HepG2 (cell line): Measurements from ENCODE around the gene MAPRE3. TPM values are rescaled to one million over a fixed set of nuclear protein-coding genes. Genes with fewer than 3 reads are reported as not detected.

Experiments
- AGO2 ChIP-seq: fragments of 200-400 bp; formaldehyde crosslinking; optimal IDR thresholded peaks from 2 replicates; pipeline ENCODE3; 2017; ENCODE audit warnings: mild to moderate bottlenecking, low read depth, low read length, moderate library complexity
- ARHGAP35 ChIP-seq: sonication (generic); formaldehyde crosslinking; IDR thresholded peaks from 2 replicates; pipeline ENCODE4 v1.9.0; 2022; ENCODE audit warnings: mild to moderate bottlenecking, inconsistent platforms, moderate library complexity, missing genetic modification reagents, borderline replicate concordance
- CHCHD3 ChIP-seq: sonication (generic); formaldehyde crosslinking; IDR thresholded peaks from 2 replicates; pipeline ENCODE4 v1.8.0; 2022; ENCODE audit warnings: mild to moderate bottlenecking, missing genetic modification reagents, moderate library complexity
- E2F1 ChIP-seq: sonication (generic); formaldehyde crosslinking; IDR thresholded peaks from 2 replicates; pipeline ENCODE4 v1.5.0; 2020; ENCODE audit warnings: missing genetic modification reagents
- ELF3 ChIP-seq: IDR thresholded peaks from 2 replicates; pipeline ENCODE4 v1.6.1; 2016; ENCODE audit warnings: missing genetic modification reagents, missing compliant biosample characterization
- HNF4A ChIP-seq: sonication (generic); formaldehyde crosslinking; IDR thresholded peaks from 2 replicates; pipeline ENCODE4 v1.4.0; 2020; ENCODE audit warnings: missing genetic modification reagents
- MTERF4 ChIP-seq: sonication (generic); formaldehyde crosslinking; IDR thresholded peaks from 2 replicates; pipeline ENCODE4 v1.8.0; 2023; ENCODE audit warnings: mild to moderate bottlenecking, missing genetic modification reagents
- MYC ChIP-seq: sonication (generic); formaldehyde crosslinking; IDR thresholded peaks from 2 replicates; pipeline ENCODE4 v1.9.0; 2021; ENCODE audit warnings: missing genetic modification reagents, borderline replicate concordance
- PCBP2 ChIP-seq: fragments of 200-400 bp; formaldehyde crosslinking; optimal IDR thresholded peaks from 2 replicates; pipeline ENCODE3; 2018; ENCODE audit warnings: low read length, low read depth; ENCODE audit not compliant: poor library complexity, severe bottlenecking
- RFX3 ChIP-seq: IDR thresholded peaks from 2 replicates; pipeline ENCODE4 v1.6.1; 2016; ENCODE audit warnings: missing biosample characterization, missing genetic modification reagents
- RORA ChIP-seq: sonication (generic); formaldehyde crosslinking; IDR thresholded peaks from 2 replicates; pipeline ENCODE4 v1.5.0; 2020; ENCODE audit warnings: mild to moderate bottlenecking, missing genetic modification reagents, moderate library complexity
- TGIF2 ChIP-seq: IDR thresholded peaks from 2 replicates; pipeline ENCODE4 v1.6.1; 2016; ENCODE audit warnings: control low read depth, missing compliant biosample characterization
- XBP1 ChIP-seq: sonication (generic); formaldehyde crosslinking; IDR thresholded peaks from 2 replicates; pipeline ENCODE4 v1.5.0; 2020; ENCODE audit warnings: missing genetic modification reagents
- ZBTB49 ChIP-seq: sonication (generic); formaldehyde crosslinking; IDR thresholded peaks from 2 replicates; pipeline ENCODE4 v1.4.0; 2020; ENCODE audit warnings: missing genetic modification reagents, borderline replicate concordance
- ZKSCAN5 ChIP-seq: sonication (generic); formaldehyde crosslinking; IDR thresholded peaks from 2 replicates; pipeline ENCODE4 v1.5.1; 2020; ENCODE audit warnings: mild to moderate bottlenecking, missing genetic modification reagents
- ZNF367 ChIP-seq: sonication (generic); formaldehyde crosslinking; IDR thresholded peaks from 2 replicates; pipeline ENCODE4 v1.4.0; 2020; ENCODE audit warnings: missing genetic modification reagents, borderline replicate concordance
- ZNF430 ChIP-seq: sonication (generic); formaldehyde crosslinking; IDR thresholded peaks from 2 replicates; pipeline ENCODE4 v1.9.0; 2021; ENCODE audit warnings: mild to moderate bottlenecking, missing genetic modification reagents
- ZNF441 ChIP-seq: sonication (generic); formaldehyde crosslinking; IDR thresholded peaks from 2 replicates; pipeline ENCODE4 v1.7.0; 2021; ENCODE audit warnings: missing genetic modification reagents, borderline replicate concordance
- ZNF746 ChIP-seq: sonication (generic); formaldehyde crosslinking; IDR thresholded peaks from 2 replicates; pipeline ENCODE4 v1.8.0; 2022; ENCODE audit warnings: mild to moderate bottlenecking, missing genetic modification reagents
- ZNF773 ChIP-seq: sonication (generic); formaldehyde crosslinking; IDR thresholded peaks from 2 replicates; pipeline ENCODE4 v1.4.0; 2020; ENCODE audit warnings: missing genetic modification reagents, borderline replicate concordance
- ZNF850 ChIP-seq: sonication (generic); formaldehyde crosslinking; conservative IDR thresholded peaks from 2 replicates; pipeline ENCODE4 v1.9.0; 2021; ENCODE audit warnings: mild to moderate bottlenecking, missing genetic modification reagents
- polyA plus RNA-seq, 8 experiments: library from polyadenylated mRNA; depleted of rRNA in 3 of 8; stranded (reverse) in 7 of 8; unstranded in 1 of 8; fragments of >200 nt; fragmentation: Illumina TruSeq in 4 of 8; extraction: Trizol in 4 of 8; gene quantifications; 2 replicates each; pipeline versions ENCODE4 v1.2.1 to v1.2.3, GENCODE V29; 2011 to 2016; ENCODE audit warnings: low read depth in 4 of 8, missing spikeins in 1 of 8, mixed read lengths in 1 of 8; ENCODE audit not compliant: insufficient read depth in 1 of 8
- total RNA-seq, 5 experiments: library from RNA; depleted of rRNA; stranded (reverse); fragments of >200 nt; fragmentation: Illumina TruSeq; extraction: Trizol; gene quantifications; 2 replicates each; pipeline ENCODE4 v1.2.3, GENCODE V29; 2016; ENCODE audit warnings: low read depth in 1 of 5
- TF ChIP-seq, protein P1 (sequence below): sonication (generic); formaldehyde crosslinking; IDR thresholded peaks from 2 replicates; pipeline ENCODE4 v1.4.0; 2020; ENCODE audit warnings: mild to moderate bottlenecking, low read depth, missing genetic modification reagents
- TF ChIP-seq, protein P2 (sequence below): sonication (generic); formaldehyde crosslinking; IDR thresholded peaks from 2 replicates; pipeline ENCODE4 v1.8.1; 2023; ENCODE audit warnings: mild to moderate bottlenecking, missing genetic modification reagents

Gene MAPRE3
- total and polyA plus RNA-seq, 2 of the 13 experiments (the other 11 are each of a cell fraction or from before 2014, with no cell fraction given) = 0.31 to 0.91 TPM

DNA sequence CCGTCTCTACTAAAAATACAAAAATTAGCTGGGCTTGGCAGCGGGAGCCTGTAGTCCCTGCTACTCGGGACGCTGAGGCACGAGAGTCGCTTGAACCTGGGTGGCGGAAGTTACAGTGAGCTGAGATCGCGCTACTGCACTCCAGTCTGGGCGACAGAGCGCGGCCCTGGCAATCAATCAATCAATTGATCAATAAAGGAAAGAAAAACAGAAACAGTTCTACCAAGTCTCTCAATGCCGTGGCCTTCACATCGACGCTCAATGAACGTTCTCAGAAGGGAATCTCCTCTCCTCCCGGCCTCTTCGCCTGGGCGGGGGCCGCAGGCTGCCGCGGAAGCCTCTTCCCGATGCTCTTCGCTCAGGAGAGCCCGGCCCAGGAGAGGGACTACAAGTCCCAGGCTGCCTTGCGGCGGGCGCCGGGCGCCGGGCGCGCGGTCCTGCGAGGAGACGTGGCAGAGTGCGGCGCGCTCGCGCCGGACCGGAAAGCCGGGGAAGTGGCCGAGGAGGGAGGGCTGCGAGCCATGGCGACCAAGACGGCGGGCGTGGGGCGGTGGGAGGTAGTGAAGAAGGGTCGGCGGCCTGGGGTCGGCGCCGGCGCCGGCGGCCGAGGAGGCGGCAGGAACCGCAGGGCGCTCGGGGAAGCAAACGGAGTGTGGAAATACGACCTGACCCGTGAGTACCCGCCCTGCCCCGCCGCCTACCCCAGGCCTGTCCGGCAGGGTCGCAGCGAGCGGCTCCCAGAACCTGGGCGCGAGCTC is 62.2 kb downstream of the MAPRE3 start, which contains the start of gene TMEM214 (continued):
- TF ChIP-seq XBP1 (CRISPR knock-in tag) (no peak), ZNF367 (CRISPR knock-in tag) (0 out of 2 replicates have a peak, but pooled peaks have one; percentile 28), ZBTB49 (no peak), RORA (CRISPR knock-in tag) (no peak), E2F1 (CRISPR knock-in tag) (peak; percentile 96), MTERF4 (CRISPR knock-in tag) (peak; percentile 90; the same call in 1 of the 2 replicates), ELF3 (CRISPR knock-in tag) (peak; percentile 83), MYC (CRISPR knock-in tag) (peak; percentile 92; the same call in 1 of the 2 replicates), HNF4A (CRISPR knock-in tag) (no peak), AGO2 (peak; percentile 77), TGIF2 (CRISPR knock-in tag) (peak; percentile 81), ZNF773 (CRISPR knock-in tag) (no peak), ZKSCAN5 (CRISPR knock-in tag) (no peak), PCBP2 (no peak), RFX3 (CRISPR knock-in tag) (no peak), ZNF850 (CRISPR knock-in tag) (0 out of 2 replicates have a peak, but pooled peaks have one; percentile 86), ZNF746 (CRISPR knock-in tag) (no peak), ZNF430 (CRISPR knock-in tag) (no peak; the same call in 1 of the 2 replicates), ARHGAP35 (CRISPR knock-in tag) (no peak; the same call in 1 of the 2 replicates), ZNF441 (peak; percentile 19; the same call in 1 of the 2 replicates), CHCHD3 (no peak)
- TF ChIP-seq, protein P1, sequence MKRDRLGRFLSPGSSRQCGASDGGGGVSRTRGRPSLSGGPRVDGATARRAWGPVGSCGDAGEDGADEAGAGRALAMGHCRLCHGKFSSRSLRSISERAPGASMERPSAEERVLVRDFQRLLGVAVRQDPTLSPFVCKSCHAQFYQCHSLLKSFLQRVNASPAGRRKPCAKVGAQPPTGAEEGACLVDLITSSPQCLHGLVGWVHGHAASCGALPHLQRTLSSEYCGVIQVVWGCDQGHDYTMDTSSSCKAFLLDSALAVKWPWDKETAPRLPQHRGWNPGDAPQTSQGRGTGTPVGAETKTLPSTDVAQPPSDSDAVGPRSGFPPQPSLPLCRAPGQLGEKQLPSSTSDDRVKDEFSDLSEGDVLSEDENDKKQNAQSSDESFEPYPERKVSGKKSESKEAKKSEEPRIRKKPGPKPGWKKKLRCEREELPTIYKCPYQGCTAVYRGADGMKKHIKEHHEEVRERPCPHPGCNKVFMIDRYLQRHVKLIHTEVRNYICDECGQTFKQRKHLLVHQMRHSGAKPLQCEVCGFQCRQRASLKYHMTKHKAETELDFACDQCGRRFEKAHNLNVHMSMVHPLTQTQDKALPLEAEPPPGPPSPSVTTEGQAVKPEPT = peak; percentile 68; the same call in 1 of the 2 replicates
- TF ChIP-seq, protein P2, sequence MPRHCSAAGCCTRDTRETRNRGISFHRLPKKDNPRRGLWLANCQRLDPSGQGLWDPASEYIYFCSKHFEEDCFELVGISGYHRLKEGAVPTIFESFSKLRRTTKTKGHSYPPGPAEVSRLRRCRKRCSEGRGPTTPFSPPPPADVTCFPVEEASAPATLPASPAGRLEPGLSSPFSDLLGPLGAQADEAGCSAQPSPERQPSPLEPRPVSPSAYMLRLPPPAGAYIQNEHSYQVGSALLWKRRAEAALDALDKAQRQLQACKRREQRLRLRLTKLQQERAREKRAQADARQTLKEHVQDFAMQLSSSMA (CRISPR knock-in tag) = no peak
